PFSK-1 (cell line): ENCODE results near the gene IGF2BP1.

Experiments
- FOXP2 ChIP-seq: optimal IDR thresholded peaks from 2 replicates; pipeline ENCODE3; 2011; ENCODE audit warnings: borderline replicate concordance, control low read depth, inconsistent platforms; ENCODE audit not compliant: insufficient read depth; ENCODE audit errors: extremely low read length, extremely low read depth
- POLR2AphosphoS5 ChIP-seq: IDR thresholded peaks from 2 replicates; pipeline ENCODE4 v1.6.1; 2012; ENCODE audit warnings: low read depth, mild to moderate bottlenecking, control low read depth, low read length, moderate library complexity
- REST ChIP-seq, 2 experiments: IDR thresholded peaks; 2 replicates each; pipeline versions ENCODE4 v1.6.1 to v1.8.0; 2011 to 2012; ENCODE audit warnings: low read depth in 2 of 2, low read length in 2 of 2, control low read depth in 1 of 2, inconsistent platforms in 1 of 2, mild to moderate bottlenecking in 1 of 2, moderate library complexity in 1 of 2; ENCODE audit not compliant: insufficient read depth in 1 of 2
- SIN3A ChIP-seq: IDR thresholded peaks from 2 replicates; pipeline ENCODE4 v1.6.1; 2012; ENCODE audit warnings: mild to moderate bottlenecking, low read length, moderate library complexity, borderline replicate concordance; ENCODE audit not compliant: insufficient read depth
- TAF1 ChIP-seq: IDR thresholded peaks from 2 replicates; pipeline ENCODE4 v1.6.1; 2012; ENCODE audit warnings: low read length, control low read depth, borderline replicate concordance; ENCODE audit not compliant: insufficient read depth

Gene IGF2BP1

GRCh38 chr17:49086649-49087048 is 89.5 kb downstream of the IGF2BP1 start:
- TF ChIP-seq FOXP2 (no peak), SIN3A (no peak), POLR2AphosphoS5 (no peak), TAF1 (no peak), REST (IDR thresholded peaks at IDR 0.05; ENCODE audit: insufficient read depth in 1 of 2, low read depth in 2 of 2, low read length in 2 of 2) (no peak)

- TF ChIP-seq SIN3A (no peak), TAF1 (no peak), POLR2AphosphoS5 (no peak), FOXP2 (no peak), REST (IDR thresholded peaks at IDR 0.05; ENCODE audit: insufficient read depth in 1 of 2, low read depth in 2 of 2, low read length in 2 of 2) (no peak)
These were observed 91.9 kb downstream of the IGF2BP1 start for GRCh38 chr17:49089094-49089493.

- TF ChIP-seq TAF1 (no peak), SIN3A (no peak), REST (IDR thresholded peaks at IDR 0.05; ENCODE audit: insufficient read depth in 1 of 2, low read depth in 2 of 2, low read length in 2 of 2) (no peak), POLR2AphosphoS5 (no peak), FOXP2 (no peak)
These were observed 93.9 kb downstream of the IGF2BP1 start for GRCh38 chr17:49090878-49091594.

GRCh38 chr17:49093131-49093530 is 95.9 kb downstream of the IGF2BP1 start:
- TF ChIP-seq TAF1 (no peak), SIN3A (no peak), REST (IDR thresholded peaks at IDR 0.05; ENCODE audit: insufficient read depth in 1 of 2, low read depth in 2 of 2, low read length in 2 of 2) (no peak), POLR2AphosphoS5 (no peak), FOXP2 (no peak)

- TF ChIP-seq TAF1 (no peak), POLR2AphosphoS5 (no peak), SIN3A (no peak), FOXP2 (no peak), REST (IDR thresholded peaks at IDR 0.05; ENCODE audit: insufficient read depth in 1 of 2, low read depth in 2 of 2, low read length in 2 of 2) (no peak)
These were observed 103.4 kb downstream of the IGF2BP1 start for GRCh38 chr17:49100601-49101000.
